ENCODE data around the gene CDRT15. TPM values are rescaled to one million over a fixed set of nuclear protein-coding genes. Genes with fewer than 3 reads are reported as not detected.
"Not testable (repeated sequence)": the region's sequence is repeated elsewhere in the genome, so short reads cannot be mapped to it uniquely, and the experiment has no call there.

The CDRT15 gene
- total RNA-seq: not detected

GRCh38 chr17:14236762-14237161 is at the start of gene CDRT15:
Gene CDRT15 (minus strand): TSS chr17:14236862. CDS start chr17:14236833, 29 bp downstream.
- H3K9me3 Mint-ChIP-seq; ATAC-seq (ENCODE audit: low read depth); H3K4me1 Mint-ChIP-seq; H3K36me3 Mint-ChIP-seq; DNase-seq; H3K27me3 Mint-ChIP-seq; POLR2A ChIA-PET; H3K4me3 Mint-ChIP-seq; H3K27ac Mint-ChIP-seq: not testable (repeated sequence)

- Mint-ChIP-seq H3K36me3 (no peaks in the 10 kb centered on the region), H3K27me3 (peaks cover 16% of the 10 kb centered on the region), H3K4me3 (no peak overlapping the region), H3K9me3 (peaks cover 2% of the 10 kb centered on the region), H3K4me1 (no peaks in the 10 kb centered on the region), H3K27ac (no peak overlapping the region)
- no peak for DNase-seq
- POLR2A ChIA-PET: no interaction called here
- no peak for ATAC-seq (ENCODE audit: low read depth)
These were observed 46.1 kb upstream of the CDRT15 start for GRCh38 chr17:14282726-14283125.

GRCh38 chr17:14281530-14281929 is 44.9 kb upstream of the CDRT15 start:
- Mint-ChIP-seq H3K27me3 (peaks cover 18% of the 10 kb centered on the region), H3K27ac (no peak overlapping the region), H3K36me3 (no peaks in the 10 kb centered on the region), H3K9me3 (peaks cover 2% of the 10 kb centered on the region), H3K4me3 (no peak overlapping the region), H3K4me1 (no peaks in the 10 kb centered on the region)
- DNase-seq (no peak), ATAC-seq (ENCODE audit: low read depth) (no peak)
- POLR2A ChIA-PET: no interaction called here

GRCh38 chr17:14276535-14277250 is 40.0 kb upstream of the CDRT15 start:
- ATAC-seq (ENCODE audit: low read depth) (no peak), DNase-seq (no peak)
- Mint-ChIP-seq H3K9me3 (peaks cover 5% of the 10 kb centered on the region), H3K27me3 (peaks cover 7% of the 10 kb centered on the region), H3K27ac (no peak overlapping the region), H3K4me3 (no peak overlapping the region), H3K4me1 (no peaks in the 10 kb centered on the region), H3K36me3 (no peaks in the 10 kb centered on the region)
- POLR2A ChIA-PET: no interaction called here

DNA sequence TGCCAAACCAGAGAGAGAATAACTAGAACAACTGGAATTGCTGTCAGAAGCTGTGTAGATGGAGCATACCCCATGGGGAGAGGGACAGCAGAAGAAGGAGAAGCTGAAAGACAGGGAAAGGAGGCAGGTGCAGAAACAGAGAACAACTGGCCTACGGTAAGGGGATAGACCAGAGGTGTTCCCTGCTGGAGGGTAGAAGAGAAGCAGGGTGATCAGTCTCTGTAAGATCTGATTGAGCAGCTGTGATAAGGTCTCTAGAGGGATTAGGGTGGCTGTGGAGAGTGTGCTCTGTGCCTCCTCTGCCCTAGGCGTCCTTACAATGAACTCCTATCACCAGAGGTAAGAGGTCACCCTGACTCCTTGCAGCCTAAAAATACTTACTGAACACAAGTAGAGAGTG is 33.8 kb upstream of the CDRT15 start:
- Mint-ChIP-seq H3K4me3 (no peak overlapping the region), H3K36me3 (no peaks in the 10 kb centered on the region), H3K4me1 (no peaks in the 10 kb centered on the region), H3K27me3 (peaks cover 2% of the 10 kb centered on the region), H3K9me3 (peaks cover 5% of the 10 kb centered on the region), H3K27ac (no peak overlapping the region)
- ATAC-seq (ENCODE audit: low read depth) (no peak), DNase-seq (no peak)
- POLR2A ChIA-PET: no interaction called here

- Mint-ChIP-seq H3K4me1 (no peaks in the 10 kb centered on the region), H3K27ac (no peak overlapping the region), H3K9me3 (peaks cover 5% of the 10 kb centered on the region), H3K27me3 (no peaks in the 10 kb centered on the region), H3K4me3 (no peak overlapping the region), H3K36me3 (no peaks in the 10 kb centered on the region)
- DNase-seq (no peak), ATAC-seq (ENCODE audit: low read depth) (no peak)
- POLR2A ChIA-PET: no interaction called here
These were observed 32.8 kb upstream of the CDRT15 start for GRCh38 chr17:14269473-14269872.

- Mint-ChIP-seq H3K4me3 (no peak overlapping the region), H3K9me3 (peaks cover 2% of the 10 kb centered on the region), H3K4me1 (no peaks in the 10 kb centered on the region), H3K27me3 (peaks cover 1% of the 10 kb centered on the region), H3K27ac (no peak overlapping the region), H3K36me3 (no peaks in the 10 kb centered on the region)
- no peak for ATAC-seq (ENCODE audit: low read depth)
- POLR2A ChIA-PET: no interaction called here
- DNase-seq: no peak
These were observed 31.6 kb upstream of the CDRT15 start for GRCh38 chr17:14268264-14268663.

GRCh38 chr17:14261406-14261805 is 24.7 kb upstream of the CDRT15 start:
- H3K4me3 Mint-ChIP-seq: no peak overlapping the region

DNA sequence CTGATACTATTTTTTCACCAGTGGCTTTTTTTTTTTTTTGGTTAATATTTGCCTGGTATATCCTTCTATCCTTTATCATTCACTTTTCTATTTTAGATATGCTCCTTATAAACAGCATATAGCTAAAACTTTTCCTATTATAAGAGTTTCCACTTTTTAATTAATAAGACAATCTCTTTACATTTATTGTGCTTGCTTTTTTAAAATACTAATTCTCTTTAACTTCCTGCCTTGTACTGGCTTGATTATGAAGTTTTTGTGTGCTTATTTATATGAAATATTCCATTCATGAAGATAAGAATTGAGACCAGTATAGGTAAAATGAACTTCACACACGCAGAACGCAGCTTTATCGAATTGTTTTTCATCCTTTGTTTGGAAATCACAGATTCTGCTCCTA is 9.0 kb upstream of the CDRT15 start:
- DNase-seq: no peak
- no peak overlapping the region for H3K27ac Mint-ChIP-seq

More at GRCh38 chr17:14261406-14261805, 24.7 kb upstream of the CDRT15 start:
- H3K36me3 Mint-ChIP-seq: peaks cover 3% of the 10 kb centered on the region
- ATAC-seq (ENCODE audit: low read depth): no peak
- H3K27ac Mint-ChIP-seq: no peak overlapping the region
- no peaks in the 10 kb centered on the region for H3K4me1 Mint-ChIP-seq
- peaks cover 8% of the 10 kb centered on the region for H3K27me3 Mint-ChIP-seq
- no peak for DNase-seq
- POLR2A ChIA-PET: no interaction called here
- peaks cover 3% of the 10 kb centered on the region for H3K9me3 Mint-ChIP-seq

DNA sequence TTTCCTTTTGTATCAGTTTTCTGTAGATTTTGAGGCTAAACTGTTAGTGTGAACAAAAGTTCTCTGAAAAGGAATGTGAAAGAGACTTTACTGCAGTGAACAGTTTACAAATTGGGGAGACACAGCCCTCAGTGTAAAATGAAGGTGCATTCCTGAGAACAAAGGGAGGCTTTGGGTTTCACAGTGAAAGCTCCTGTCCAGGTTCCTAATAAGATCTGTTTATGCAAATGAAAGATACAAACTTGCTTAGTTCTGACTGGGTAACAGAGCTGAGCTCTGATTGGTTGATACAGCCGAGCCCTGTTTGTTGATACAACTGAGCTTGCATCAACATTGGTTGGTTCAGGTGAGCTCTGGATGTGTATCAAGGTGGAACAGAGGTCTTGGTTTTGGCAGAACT is 8.3 kb upstream of the CDRT15 start:
- POLR2A ChIA-PET: no interaction called here
- no peaks in the 10 kb centered on the region for H3K27me3 Mint-ChIP-seq
- no peak for ATAC-seq (ENCODE audit: low read depth)

More for the DNA sequence above, 9.0 kb upstream of the CDRT15 start:
- H3K27me3 Mint-ChIP-seq: no peaks in the 10 kb centered on the region
- H3K4me3 Mint-ChIP-seq: no peak overlapping the region
- POLR2A ChIA-PET: no interaction called here
- no peaks in the 10 kb centered on the region for H3K36me3 Mint-ChIP-seq
- no peak for ATAC-seq (ENCODE audit: low read depth)
- H3K4me1 Mint-ChIP-seq: no peaks in the 10 kb centered on the region
- no peaks in the 10 kb centered on the region for H3K9me3 Mint-ChIP-seq

GRCh38 chr17:14239271-14239670 is 2.6 kb upstream of the CDRT15 start:
- POLR2A ChIA-PET; H3K4me3 Mint-ChIP-seq; ATAC-seq (ENCODE audit: low read depth); H3K27me3 Mint-ChIP-seq; H3K27ac Mint-ChIP-seq; H3K9me3 Mint-ChIP-seq; H3K36me3 Mint-ChIP-seq; H3K4me1 Mint-ChIP-seq; DNase-seq: not testable (repeated sequence)

More for the DNA sequence above, 8.3 kb upstream of the CDRT15 start:
- Mint-ChIP-seq H3K4me3 (no peak overlapping the region), H3K9me3 (no peaks in the 10 kb centered on the region), H3K4me1 (no peaks in the 10 kb centered on the region), H3K36me3 (no peaks in the 10 kb centered on the region), H3K27ac (no peak overlapping the region)
- no peak for DNase-seq

DNA sequence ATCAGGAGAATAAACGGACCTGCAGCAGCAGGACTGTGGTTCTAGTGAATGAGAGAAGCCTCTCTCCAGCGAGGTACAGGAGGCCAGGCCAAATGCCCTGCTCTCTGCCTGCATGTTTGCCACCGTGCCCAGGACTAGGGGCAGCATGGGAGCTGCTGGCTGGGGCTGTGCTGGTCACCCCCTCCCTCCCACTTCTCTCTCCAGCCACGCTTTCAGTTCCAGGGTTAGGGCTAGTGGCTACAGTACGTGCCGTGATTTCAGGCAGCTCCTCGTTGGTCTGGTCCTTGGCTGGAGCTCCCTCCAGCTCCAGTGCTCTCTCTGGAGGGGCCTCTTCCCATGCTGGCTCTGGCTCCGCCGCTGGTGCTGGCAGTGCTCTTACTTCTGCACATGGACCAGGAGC is 630 bp downstream of the CDRT15 start:
- H3K27ac Mint-ChIP-seq; H3K4me1 Mint-ChIP-seq; H3K4me3 Mint-ChIP-seq; H3K9me3 Mint-ChIP-seq; POLR2A ChIA-PET; DNase-seq; H3K27me3 Mint-ChIP-seq; ATAC-seq (ENCODE audit: low read depth); H3K36me3 Mint-ChIP-seq: not testable (repeated sequence)

DNA sequence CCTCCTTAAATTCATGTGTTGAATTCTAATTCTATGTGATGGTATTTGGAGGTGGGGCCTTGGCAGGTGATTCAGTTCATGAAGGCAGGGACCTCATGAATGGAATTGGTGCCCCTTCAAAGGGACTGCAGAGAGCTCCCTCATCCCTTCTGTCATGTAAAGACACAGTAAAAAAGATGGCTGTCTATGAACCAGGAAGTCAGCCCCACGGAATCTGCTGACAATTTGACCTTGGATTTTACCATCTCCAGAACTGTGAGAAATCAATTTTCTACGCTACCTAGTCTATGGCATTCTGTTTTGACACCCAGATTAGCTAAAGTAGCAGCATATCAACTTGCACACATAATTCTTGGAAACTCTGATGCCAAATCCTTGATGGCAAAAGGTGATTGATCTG is 1.6 kb downstream of the CDRT15 start:
- H3K9me3 Mint-ChIP-seq; H3K4me1 Mint-ChIP-seq; POLR2A ChIA-PET; H3K4me3 Mint-ChIP-seq; ATAC-seq (ENCODE audit: low read depth); DNase-seq; H3K27me3 Mint-ChIP-seq; H3K27ac Mint-ChIP-seq; H3K36me3 Mint-ChIP-seq: not testable (repeated sequence)

GRCh38 chr17:14231187-14231586 is 5.5 kb downstream of the CDRT15 start:
- DNase-seq; H3K9me3 Mint-ChIP-seq; POLR2A ChIA-PET; H3K4me3 Mint-ChIP-seq; H3K36me3 Mint-ChIP-seq; H3K27ac Mint-ChIP-seq; ATAC-seq (ENCODE audit: low read depth); H3K27me3 Mint-ChIP-seq; H3K4me1 Mint-ChIP-seq: not testable (repeated sequence)

DNA sequence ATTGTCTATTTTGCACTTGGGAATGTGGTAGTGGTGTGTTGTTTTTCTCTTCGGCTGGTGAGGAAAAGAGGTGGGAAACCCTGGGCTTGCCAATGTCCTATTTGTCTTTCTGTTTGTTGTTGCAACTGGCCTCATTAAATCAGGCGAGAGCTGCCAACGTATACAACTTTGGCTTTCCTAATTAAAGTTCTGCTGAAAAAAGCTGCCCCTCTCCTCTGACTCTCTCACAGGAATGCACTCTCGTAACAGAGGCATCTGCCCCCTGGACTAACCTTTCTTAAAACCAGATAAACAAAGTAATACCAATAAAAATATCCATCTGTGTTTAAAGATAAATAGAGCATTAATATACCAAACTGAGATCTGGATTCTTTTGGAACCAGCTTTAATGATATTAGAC is 7.8 kb downstream of the CDRT15 start:
- Mint-ChIP-seq H3K4me3 (no peak overlapping the region), H3K4me1 (no peaks in the 10 kb centered on the region), H3K9me3 (peaks cover 8% of the 10 kb centered on the region), H3K36me3 (peaks cover 8% of the 10 kb centered on the region), H3K27me3 (no peaks in the 10 kb centered on the region), H3K27ac (no peak overlapping the region)
- ATAC-seq (ENCODE audit: low read depth) (no peak), DNase-seq (no peak)
- POLR2A ChIA-PET: no interaction called here
